ENCODE measurements around the gene LDB3. TPM values are rescaled to one million over a fixed set of nuclear protein-coding genes. Genes with fewer than 3 reads are reported as not detected.
A peak's percentile ranks its signal among the peaks of the same experiment; 100 is the strongest.

Gene LDB3
- total and polyA plus RNA-seq, 10 donors, result 0.14 to 1.2 (median 0.36) TPM; not detected in 2

- Histone ChIP-seq H3K27ac (no peak overlapping the region), H3K4me1 (peaks cover 0 to 11% (median 3%) of the 10 kb centered on the region in 6 donors), H3K9me3 (no peaks in the 10 kb centered on the region), H3K36me3 (no peaks in the 10 kb centered on the region), H3K4me3 (no peak overlapping the region), H3K27me3 (replicated peaks in 1 of 7) (peaks cover 0 to 33% (median 0%) of the 10 kb centered on the region in 7 donors)
- intact Hi-C loops (cut with DNase I; ENCODE audit: low total_unique reads), result no loop called here
- DNase-seq, result peak; percentile 64
- TF ChIP-seq POLR2A (IDR thresholded peaks at IDR 0.05) (no peak), POLR2AphosphoS5 (IDR thresholded peaks at IDR 0.05) (no peak)
- TF ChIP-seq, protein P1, sequence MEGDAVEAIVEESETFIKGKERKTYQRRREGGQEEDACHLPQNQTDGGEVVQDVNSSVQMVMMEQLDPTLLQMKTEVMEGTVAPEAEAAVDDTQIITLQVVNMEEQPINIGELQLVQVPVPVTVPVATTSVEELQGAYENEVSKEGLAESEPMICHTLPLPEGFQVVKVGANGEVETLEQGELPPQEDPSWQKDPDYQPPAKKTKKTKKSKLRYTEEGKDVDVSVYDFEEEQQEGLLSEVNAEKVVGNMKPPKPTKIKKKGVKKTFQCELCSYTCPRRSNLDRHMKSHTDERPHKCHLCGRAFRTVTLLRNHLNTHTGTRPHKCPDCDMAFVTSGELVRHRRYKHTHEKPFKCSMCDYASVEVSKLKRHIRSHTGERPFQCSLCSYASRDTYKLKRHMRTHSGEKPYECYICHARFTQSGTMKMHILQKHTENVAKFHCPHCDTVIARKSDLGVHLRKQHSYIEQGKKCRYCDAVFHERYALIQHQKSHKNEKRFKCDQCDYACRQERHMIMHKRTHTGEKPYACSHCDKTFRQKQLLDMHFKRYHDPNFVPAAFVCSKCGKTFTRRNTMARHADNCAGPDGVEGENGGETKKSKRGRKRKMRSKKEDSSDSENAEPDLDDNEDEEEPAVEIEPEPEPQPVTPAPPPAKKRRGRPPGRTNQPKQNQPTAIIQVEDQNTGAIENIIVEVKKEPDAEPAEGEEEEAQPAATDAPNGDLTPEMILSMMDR (IDR thresholded peaks at IDR 0.05 in 8 of 11, conservative IDR thresholded peaks at IDR 0.05 in 3 of 11), result no peak
- WGBS, 5 donors, result 64 to 81% (median 76%) methylated on average over 9 to 17 of the region's 17 CpGs
Measured at GRCh38 chr10:86649471-86650150, 18.7 kb upstream of the LDB3 start.

GRCh38 chr10:86650151-86650550, 18.2 kb upstream of the LDB3 start:
- intact Hi-C loops (cut with DNase I; ENCODE audit: low total_unique reads), result no loop called here
- Histone ChIP-seq H3K36me3 (no peaks in the 10 kb centered on the region), H3K4me1 (peaks cover 0 to 11% (median 3%) of the 10 kb centered on the region in 6 donors), H3K9me3 (no peaks in the 10 kb centered on the region), H3K4me3 (no peak overlapping the region), H3K27me3 (replicated peaks in 1 of 7) (peaks cover 0 to 39% (median 0%) of the 10 kb centered on the region in 7 donors), H3K27ac (no peak overlapping the region)
- peak; percentile 57 for DNase-seq
- 89 to 94% (median 94%) methylated on average over 5 to 8 of the region's 8 CpGs for WGBS, 5 donors
- no peak for TF ChIP-seq POLR2AphosphoS5 (IDR thresholded peaks at IDR 0.05)
- no peak for TF ChIP-seq POLR2A (IDR thresholded peaks at IDR 0.05)
- TF ChIP-seq, protein P1 (IDR thresholded peaks at IDR 0.05 in 8 of 11, conservative IDR thresholded peaks at IDR 0.05 in 3 of 11), result no peak

DNA sequence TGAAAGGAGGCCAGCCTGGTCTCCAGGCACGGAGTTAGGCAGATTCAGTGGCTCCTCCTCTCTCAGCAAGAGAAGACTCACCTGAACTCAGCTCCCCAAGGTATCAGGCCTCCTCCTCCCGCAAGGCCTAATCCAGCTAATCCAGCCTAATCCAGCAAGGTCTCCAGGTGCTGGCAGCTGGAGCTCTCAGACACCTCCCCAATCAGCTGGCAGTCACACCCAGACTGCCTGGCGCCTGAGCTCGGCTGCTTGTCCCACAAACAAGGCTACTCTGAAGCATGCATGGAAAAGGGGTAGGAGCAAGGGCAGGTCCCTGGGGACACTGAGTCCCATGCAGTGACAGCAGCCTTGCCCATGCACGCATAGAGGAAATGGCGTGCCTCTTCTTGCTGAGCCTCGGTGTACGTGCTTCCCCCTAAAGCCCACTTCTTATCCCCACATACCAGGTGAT, 17.3 kb upstream of the LDB3 start:
- H3K36me3 ChIP-seq, result no peaks in the 10 kb centered on the region
- TF ChIP-seq, protein P1 (IDR thresholded peaks at IDR 0.05 in 8 of 11, conservative IDR thresholded peaks at IDR 0.05 in 3 of 11), result no peak
- TF ChIP-seq POLR2AphosphoS5 (IDR thresholded peaks at IDR 0.05) (no peak), POLR2A (IDR thresholded peaks at IDR 0.05) (no peak)
- intact Hi-C loops (cut with DNase I; ENCODE audit: low total_unique reads), result no loop called here
- H3K4me3 ChIP-seq, result no peak overlapping the region
- H3K4me1 ChIP-seq, result peaks cover 0 to 11% (median 3%) of the 10 kb centered on the region in 6 donors
- H3K27me3 ChIP-seq (replicated peaks in 1 of 7), result peaks cover 0 to 41% (median 0%) of the 10 kb centered on the region in 7 donors
- H3K27ac ChIP-seq, result no peak overlapping the region
- no peaks in the 10 kb centered on the region for H3K9me3 ChIP-seq
- peak; percentile 54 for DNase-seq
- 75 to 90% (median 85%) methylated on average over 5 to 8 of the region's 8 CpGs for WGBS, 5 donors

GRCh38 chr10:86651631-86652331, 16.5 kb upstream of the LDB3 start:
- Histone ChIP-seq H3K27ac (no peak overlapping the region), H3K36me3 (no peaks in the 10 kb centered on the region), H3K9me3 (no peaks in the 10 kb centered on the region), H3K27me3 (replicated peaks in 1 of 7) (peaks cover 0 to 48% (median 0%) of the 10 kb centered on the region in 7 donors), H3K4me3 (no peak overlapping the region), H3K4me1 (peaks cover 0 to 11% (median 3%) of the 10 kb centered on the region in 6 donors)
- TF ChIP-seq POLR2AphosphoS5 (IDR thresholded peaks at IDR 0.05) (no peak), POLR2A (IDR thresholded peaks at IDR 0.05) (no peak)
- TF ChIP-seq, protein P1 (IDR thresholded peaks at IDR 0.05 in 8 of 11, conservative IDR thresholded peaks at IDR 0.05 in 3 of 11), result no peak
- 80 to 94% (median 84%) methylated on average over 12 to 16 of the region's 16 CpGs for WGBS, 5 donors
- intact Hi-C loops (cut with DNase I; ENCODE audit: low total_unique reads), result no loop called here
- DNase-seq, result peak; percentile 67

All from spleen (tissue), 11 donors.